ENCODE measurements around the gene FAN1.

The FAN1 gene

DNA sequence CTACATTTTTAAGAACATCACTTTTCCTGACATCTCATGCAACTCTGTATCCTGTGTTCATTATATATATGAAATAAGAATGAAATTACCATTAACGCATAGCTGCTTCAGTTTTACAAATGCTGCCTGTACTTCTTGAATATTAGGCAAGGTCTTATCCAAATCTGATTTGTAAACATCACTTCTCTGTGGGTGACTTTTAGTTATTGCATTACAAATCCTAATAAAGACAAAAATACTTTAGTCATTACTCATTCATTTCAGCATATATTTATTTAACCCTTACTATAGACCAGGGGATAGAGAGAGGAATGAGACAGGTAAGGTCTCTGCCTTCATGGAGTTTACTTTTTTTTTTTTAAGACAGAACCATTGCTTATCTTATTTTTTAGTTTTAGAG lies 51.0 kb downstream of the FAN1 start:
- in situ Hi-C loops (cut with MboI; ENCODE audit: low sequenced_read_pairs): no loop called here

- in situ Hi-C loops (cut with MboI; ENCODE audit: low sequenced_read_pairs): no loop called here
Observed at GRCh38 chr15:30956216-30957124, 52.8 kb downstream of the FAN1 start.

GRCh38 chr15:30958219-30958618 lies 54.5 kb downstream of the FAN1 start:
- in situ Hi-C loops (cut with MboI; ENCODE audit: low sequenced_read_pairs): no loop called here

DNA sequence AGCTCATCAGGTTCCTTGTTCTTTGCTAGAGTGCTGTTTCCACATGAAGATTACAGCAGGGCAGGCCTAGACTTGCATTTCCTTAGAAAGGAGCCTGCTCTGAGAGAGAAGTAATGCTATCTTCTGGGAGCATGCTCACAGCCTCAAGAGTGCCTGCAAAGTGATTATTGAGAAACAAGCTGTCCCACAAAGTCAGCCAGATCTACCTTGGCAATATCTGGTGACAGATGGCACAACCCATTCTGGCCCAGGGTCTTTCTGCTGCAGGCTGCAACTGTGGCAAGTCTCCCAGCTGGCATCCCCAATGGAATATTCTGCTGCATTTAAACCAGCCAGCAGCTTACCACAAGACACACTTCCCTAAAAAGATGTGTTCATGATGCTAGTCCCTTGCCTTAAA lies 58.4 kb downstream of the FAN1 start:
- in situ Hi-C loops (cut with MboI; ENCODE audit: low sequenced_read_pairs): no loop called here

DNA sequence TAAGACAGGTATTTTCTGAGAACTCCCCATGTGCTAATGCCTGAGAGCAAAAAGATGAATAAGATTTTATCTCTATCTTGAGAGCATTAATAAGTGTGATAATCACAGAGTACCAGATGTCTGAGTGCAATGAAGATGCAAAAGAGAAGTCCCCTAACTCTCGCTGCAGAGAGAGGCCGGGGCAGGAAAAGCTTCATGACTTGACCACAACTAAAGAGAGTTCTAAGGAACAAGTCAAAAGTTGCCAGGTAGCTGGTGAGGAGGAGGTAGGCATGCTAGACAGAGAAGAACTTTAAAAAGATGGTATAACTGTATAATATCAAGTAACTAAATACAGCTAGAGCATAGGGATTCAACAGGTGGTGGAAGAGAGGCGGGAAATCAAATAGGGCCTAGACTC lies 58.9 kb downstream of the FAN1 start:
- in situ Hi-C loops (cut with MboI; ENCODE audit: low sequenced_read_pairs): no loop called here

DNA sequence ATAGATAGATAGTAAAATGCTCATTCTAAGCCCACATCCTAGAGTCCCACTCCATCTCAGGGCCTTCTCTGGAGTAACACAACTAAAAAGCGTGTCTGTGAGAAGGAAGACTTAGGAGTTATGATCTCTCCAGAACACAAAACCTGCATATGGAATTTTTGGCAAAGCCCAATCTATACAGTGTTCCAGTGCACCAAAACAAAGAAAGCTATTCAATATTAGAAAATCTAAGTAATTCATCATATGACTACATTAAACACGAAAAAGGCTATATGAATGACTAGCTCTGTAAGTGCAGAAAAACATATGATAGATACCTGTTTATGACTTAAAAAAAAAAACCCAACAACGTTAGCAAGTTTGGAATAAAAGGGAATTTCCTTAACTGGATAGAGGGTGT lies 60.0 kb downstream of the FAN1 start:
- in situ Hi-C loops (cut with MboI; ENCODE audit: low sequenced_read_pairs): no loop called here

- in situ Hi-C loops (cut with MboI; ENCODE audit: low sequenced_read_pairs): no loop called here
Observed at GRCh38 chr15:30969724-30970123, 66.0 kb downstream of the FAN1 start.

- in situ Hi-C loops (cut with MboI; ENCODE audit: low sequenced_read_pairs): no loop called here
Observed at GRCh38 chr15:30973379-30973778, 69.7 kb downstream of the FAN1 start.

GRCh38 chr15:30974112-30974511 lies 70.4 kb downstream of the FAN1 start:
- in situ Hi-C loops (cut with MboI; ENCODE audit: low sequenced_read_pairs): no loop called here

DNA sequence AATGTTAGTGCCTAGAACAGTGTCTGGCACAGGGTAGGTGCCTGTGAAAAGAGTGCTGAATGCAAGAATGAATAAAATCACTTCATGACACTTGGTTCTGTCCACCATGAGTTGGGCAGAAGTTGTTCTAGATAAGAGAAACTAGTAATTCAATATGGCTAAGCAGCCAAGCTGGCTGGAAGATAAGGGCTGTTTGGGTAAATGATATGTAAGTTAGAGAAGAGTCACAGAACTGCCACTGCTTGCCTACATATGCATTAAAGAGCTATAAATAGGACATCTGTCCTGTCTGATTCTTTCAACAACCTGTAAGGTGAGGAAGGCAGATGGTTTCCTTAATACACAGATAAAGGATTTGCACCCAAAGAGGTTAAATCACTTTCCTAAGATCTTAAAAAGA lies 74.6 kb downstream of the FAN1 start:
- in situ Hi-C loops (cut with MboI; ENCODE audit: low sequenced_read_pairs): no loop called here

GRCh38 chr15:30979457-30979856 lies 75.7 kb downstream of the FAN1 start:
- in situ Hi-C loops (cut with MboI; ENCODE audit: low sequenced_read_pairs): no loop called here

DNA sequence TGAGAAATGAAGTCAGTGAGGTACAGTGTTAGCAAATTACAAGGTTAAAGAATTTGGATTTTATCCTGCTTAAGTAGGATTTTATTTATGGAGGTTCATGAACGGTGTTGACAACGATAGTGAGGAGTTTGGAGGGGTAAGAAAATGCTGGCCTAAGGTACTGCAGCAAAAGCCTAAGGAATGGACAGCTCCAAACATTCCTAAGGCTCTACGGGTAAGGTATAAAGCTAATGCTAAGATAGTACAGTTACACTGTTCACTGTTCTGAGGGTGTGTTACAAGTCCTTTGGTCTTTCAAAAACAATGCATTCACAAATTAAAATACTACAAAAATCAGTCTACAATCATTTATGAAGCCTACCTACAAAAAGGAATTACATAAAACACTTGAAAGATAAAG lies 80.4 kb downstream of the FAN1 start:
- in situ Hi-C loops (cut with MboI; ENCODE audit: low sequenced_read_pairs): no loop called here

- in situ Hi-C loops (cut with MboI; ENCODE audit: low sequenced_read_pairs): no loop called here
Observed at GRCh38 chr15:30984542-30984941, 80.8 kb downstream of the FAN1 start.

GRCh38 chr15:30985081-30985531 lies 81.4 kb downstream of the FAN1 start:
- in situ Hi-C loops (cut with MboI; ENCODE audit: low sequenced_read_pairs): no loop called here

DNA sequence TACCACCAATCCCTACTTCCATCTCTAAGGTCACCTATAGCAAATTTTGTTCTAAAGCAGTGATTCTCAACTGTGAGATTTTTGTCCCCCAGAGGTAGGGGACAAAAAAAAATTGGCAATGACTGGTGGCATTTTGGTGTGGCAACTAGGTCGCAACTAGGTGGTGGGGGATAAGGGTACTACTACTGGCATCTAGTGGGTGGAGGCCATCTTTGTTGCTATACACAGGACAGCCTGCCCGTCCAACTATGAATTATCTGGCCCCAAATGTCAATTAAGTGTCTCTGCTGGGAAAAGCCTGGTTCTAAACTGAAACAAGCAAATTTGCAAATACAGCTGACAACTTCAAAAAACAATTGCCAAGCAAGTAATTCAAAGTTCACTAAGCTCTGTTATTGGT lies 86.3 kb downstream of the FAN1 start:
- in situ Hi-C loops (cut with MboI; ENCODE audit: low sequenced_read_pairs): no loop called here

GRCh38 chr15:30990446-30991254 lies 86.9 kb downstream of the FAN1 start:
- in situ Hi-C loops (cut with MboI; ENCODE audit: low sequenced_read_pairs): no loop called here

- in situ Hi-C loops (cut with MboI; ENCODE audit: low sequenced_read_pairs): no loop called here
Observed at GRCh38 chr15:30991255-30992235, 87.8 kb downstream of the FAN1 start, which contains the start of gene MTMR10. Gene MTMR10, minus strand, starts transcription at chr15:30991628. Its CDS starts 122 bp downstream, at chr15:30991506.

- in situ Hi-C loops (cut with MboI; ENCODE audit: low sequenced_read_pairs): no loop called here
Observed at GRCh38 chr15:30992249-30992864, 88.6 kb downstream of the FAN1 start.

All from HL-60/S4 treated with retinoic acid at 250 ng/mL for 4 days and 3 days (cell line).